ENCODE results near the gene OR51E2.

- TF ChIP-seq CTCF (IDR thresholded peaks at IDR 0.05), result peak in 6 of 7 experiments; percentile 22 to 90 (median 86)
- TF ChIP-seq POLR2AphosphoS5 (IDR thresholded peaks at IDR 0.05), result no peak
These were observed 60.5 kb downstream of the OR51E2 start, which contains the start of gene OR51D1 for GRCh38 chr11:4636962-4637661.
